ENCODE data around the gene BANF1. TPM values are rescaled to one million over a fixed set of nuclear protein-coding genes. Genes with fewer than 3 reads are reported as not detected.

The BANF1 gene
- total RNA-seq, 4 donors from 2014 or later = 35.9 to 61.2 (median 43.4) TPM

GRCh38 chr11:66051766-66052663 lies 49.7 kb downstream of the BANF1 start, which contains the start of gene SF3B2:
Gene SF3B2 (plus strand): TSS chr11:66052364. CDS start chr11:66052385, 21 bp downstream.
- TF ChIP-seq EP300 (IDR thresholded peaks at IDR 0.05) = no peak
- TF ChIP-seq POLR2AphosphoS5 (IDR thresholded peaks at IDR 0.05) = peak; percentile 80
- TF ChIP-seq POLR2A (IDR thresholded peaks at IDR 0.05) = peak; percentile 59 to 60
- TF ChIP-seq, protein P1, sequence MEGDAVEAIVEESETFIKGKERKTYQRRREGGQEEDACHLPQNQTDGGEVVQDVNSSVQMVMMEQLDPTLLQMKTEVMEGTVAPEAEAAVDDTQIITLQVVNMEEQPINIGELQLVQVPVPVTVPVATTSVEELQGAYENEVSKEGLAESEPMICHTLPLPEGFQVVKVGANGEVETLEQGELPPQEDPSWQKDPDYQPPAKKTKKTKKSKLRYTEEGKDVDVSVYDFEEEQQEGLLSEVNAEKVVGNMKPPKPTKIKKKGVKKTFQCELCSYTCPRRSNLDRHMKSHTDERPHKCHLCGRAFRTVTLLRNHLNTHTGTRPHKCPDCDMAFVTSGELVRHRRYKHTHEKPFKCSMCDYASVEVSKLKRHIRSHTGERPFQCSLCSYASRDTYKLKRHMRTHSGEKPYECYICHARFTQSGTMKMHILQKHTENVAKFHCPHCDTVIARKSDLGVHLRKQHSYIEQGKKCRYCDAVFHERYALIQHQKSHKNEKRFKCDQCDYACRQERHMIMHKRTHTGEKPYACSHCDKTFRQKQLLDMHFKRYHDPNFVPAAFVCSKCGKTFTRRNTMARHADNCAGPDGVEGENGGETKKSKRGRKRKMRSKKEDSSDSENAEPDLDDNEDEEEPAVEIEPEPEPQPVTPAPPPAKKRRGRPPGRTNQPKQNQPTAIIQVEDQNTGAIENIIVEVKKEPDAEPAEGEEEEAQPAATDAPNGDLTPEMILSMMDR (IDR thresholded peaks at IDR 0.05) = peak in 1 of 4 experiments; percentile 32

GRCh38 chr11:66052664-66052982 lies 50.3 kb downstream of the BANF1 start:
- Histone ChIP-seq H3K9me3 (no peaks in the 10 kb centered on the region), H3K36me3 (peaks cover 0 to 40% of the 10 kb centered on the region in 2 donors), H3K4me3 (peak overlapping the region; percentile 89 to 99), H3K4me1 (peaks cover 0 to 59% (median 26%) of the 10 kb centered on the region in 3 donors), H3K27ac (peak overlapping the region; percentile 41 to 95 (median 90)), H3K27me3 (peaks cover 17% of the 10 kb centered on the region)
- TF ChIP-seq, protein P1 (IDR thresholded peaks at IDR 0.05) = no peak
- no peak for TF ChIP-seq EP300 (IDR thresholded peaks at IDR 0.05)
- no peak for TF ChIP-seq POLR2A (IDR thresholded peaks at IDR 0.05)
- no peak for TF ChIP-seq POLR2AphosphoS5 (IDR thresholded peaks at IDR 0.05)
- 2% methylated on average over 7 to 16 of the region's 17 CpGs for WGBS, 2 donors (ENCODE audit: low coverage in 1 of 2)
- no peak for ATAC-seq

More at GRCh38 chr11:66051766-66052663, 49.7 kb downstream of the BANF1 start, which contains the start of gene SF3B2:
- WGBS, 2 donors (ENCODE audit: low coverage in 1 of 2) = 0% methylated on average over 1 to 2 of the region's 84 CpGs
- Histone ChIP-seq H3K27me3 (peaks cover 22% of the 10 kb centered on the region), H3K4me1 (peaks cover 0 to 63% (median 26%) of the 10 kb centered on the region in 3 donors), H3K4me3 (peak within 1 kb of the TSS; percentile 89 to 99), H3K36me3 (peaks cover 0 to 33% of the 10 kb centered on the region in 2 donors), H3K9me3 (no peaks in the 10 kb centered on the region), H3K27ac (peak within 1 kb of the TSS; percentile 84 to 95 (median 90))
- peak; percentile 99 for ATAC-seq

Other genes with a start within 250 kb of the BANF1 start
- 10 to 100 TPM; 11.2 to 23.4 (median 15.7) TPM for gene AP5B1, start 221.5 kb upstream of the BANF1 start, total RNA-seq
- under 1 TPM in 1 of 4 donors, not detected in 3; 0.62 TPM for gene OVOL1, start 215.4 kb upstream of the BANF1 start, total RNA-seq
- gene SNX32, start 168.5 kb upstream of the BANF1 start, total RNA-seq = under 1 TPM in 1 of 4 donors, not detected in 3; 0.13 TPM
- 100 to 1,000 TPM; 559 to 895 (median 639) TPM for gene CFL1, start 144.3 kb upstream of the BANF1 start, total RNA-seq
- gene MUS81, start 142.1 kb upstream of the BANF1 start, total RNA-seq = 10 to 100 TPM; 37.2 to 71.7 (median 60.8) TPM
- gene EFEMP2, start 129.7 kb upstream of the BANF1 start, total RNA-seq = 10 to 100 TPM; 55.6 to 92.8 (median 81.2) TPM
- gene CTSW, start 122.7 kb upstream of the BANF1 start, total RNA-seq = 1 to 10 TPM in 1 of 4 donors, under 1 TPM in 2, not detected in 1; 0.52 to 3.6 (median 0.94) TPM
- 10 to 100 TPM; 35.2 to 62.3 (median 54.6) TPM for gene FIBP, start 114.0 kb upstream of the BANF1 start, total RNA-seq
- 100 to 1,000 TPM in 1 of 4 donors, 10 to 100 TPM in 3; 68.7 to 111 (median 77.7) TPM for gene CCDC85B, start 111.8 kb upstream of the BANF1 start, total RNA-seq
- 10 to 100 TPM in 1 of 4 donors, 1 to 10 TPM in 3; 1.4 to 24.9 (median 4.1) TPM for gene FOSL1, start 102.1 kb upstream of the BANF1 start, total RNA-seq
- gene C11orf68, start 83.4 kb upstream of the BANF1 start, total RNA-seq = 10 to 100 TPM; 19.4 to 38.4 (median 33.3) TPM
- gene DRAP1, start 83.1 kb upstream of the BANF1 start, total RNA-seq = 100 to 1,000 TPM in 2 of 4 donors, 10 to 100 TPM in 2; 80.2 to 118 (median 98.8) TPM
- not detected for gene TSGA10IP, start 57.0 kb upstream of the BANF1 start, total RNA-seq
- 10 to 100 TPM; 32.3 to 96.1 (median 39.7) TPM for gene SART1, start 40.8 kb upstream of the BANF1 start, total RNA-seq
- 10 to 100 TPM; 29.3 to 35.0 (median 30.7) TPM for gene EIF1AD, start 346 bp upstream of the BANF1 start, total RNA-seq
- gene CST6, start 9.5 kb downstream of the BANF1 start, total RNA-seq = 1 to 10 TPM in 1 of 4 donors, not detected in 3; 1.7 TPM
- gene CATSPER1, start 24.0 kb downstream of the BANF1 start, total RNA-seq = under 1 TPM in 1 of 4 donors, not detected in 3; 0.12 TPM
- 1 to 10 TPM; 1.2 to 7.8 (median 2.2) TPM for gene GAL3ST3, start 46.7 kb downstream of the BANF1 start, total RNA-seq
- gene SF3B2, start 49.9 kb downstream of the BANF1 start, total RNA-seq = 100 to 1,000 TPM; 113 to 179 (median 160) TPM
- 10 to 100 TPM; 32.7 to 81.8 (median 38.2) TPM for gene PACS1, start 67.8 kb downstream of the BANF1 start, total RNA-seq

Measured in gastroesophageal sphincter (tissue), 4 donors.